Activated CD8-positive, alpha-beta T cell treated with anti-CD3 and anti-CD28 coated beads, Interleukin-2, amount 10 ng/mL, durations not matched to agents 7 days and 5 days (primary cell): ENCODE measurements around the gene MRPL45. TPM values are rescaled to one million over a fixed set of nuclear protein-coding genes. Genes with fewer than 3 reads are reported as not detected.
A peak's percentile ranks its signal among the peaks of the same experiment; 100 is the strongest.

Source experiments
- ATAC-seq: fragments of 150-1000 bp; cut with Tn5 transposase; one replicate; pipeline ENCODE4 v1.10.0; 2021; ENCODE audit warnings: moderate library complexity
- CTCF ChIA-PET: fragments of 350-600 bp; sonication (Branson Sonifier 250); formaldehyde crosslinking; loops from one replicate; lab custom pipeline; 2021; ENCODE audit warnings: antibody characterized with exemption; lab: Charles Lee
- POLR2A ChIA-PET: fragments of 350-600 bp; sonication (Branson Sonifier 250); formaldehyde crosslinking; loops from one replicate; lab custom pipeline; 2021; ENCODE audit warnings: antibody characterized with exemption; lab: Charles Lee
- DNase-seq: peaks from one replicate; pipeline ENCODE4 v3.0.0-alpha.2; 2020
- H3K27ac Mint-ChIP-seq: one replicate; pipeline ENCODE4 v1.8.0; 2021; ENCODE audit warnings: mild to moderate bottlenecking, mixed read lengths
- H3K27me3 Mint-ChIP-seq: one replicate; pipeline ENCODE4 v1.8.0; 2021; ENCODE audit warnings: low read depth, mixed read lengths
- H3K36me3 Mint-ChIP-seq: one replicate; pipeline ENCODE4 v1.8.0; 2021; ENCODE audit warnings: low read depth, mixed read lengths
- H3K4me1 Mint-ChIP-seq: one replicate; pipeline ENCODE4 v1.8.0; 2021; ENCODE audit warnings: low read depth, mixed read lengths
- H3K4me3 Mint-ChIP-seq: one replicate; pipeline ENCODE4 v1.8.0; 2021; ENCODE audit warnings: mild to moderate bottlenecking, mixed read lengths
- H3K9me3 Mint-ChIP-seq: one replicate; pipeline ENCODE4 v1.8.0; 2022; ENCODE audit warnings: mixed read lengths; ENCODE audit not compliant: insufficient read depth
- total RNA-seq, 2 experiments: library from RNA; stranded (reverse); gene quantifications; one replicate each; pipeline ENCODE4 v1.2.3, GENCODE V29; 2021

The MRPL45 gene
- total RNA-seq, 2 experiments from 2014 or later, result 25.8 to 26.3 TPM

- ChIA-PET POLR2A (no interaction called here), CTCF (interaction anchor here (1.3 to 6.2 kb wide), 3 partner anchors 13 to 18 kb away, joined by 3 to 46 read pairs (median 14); no protein-coding TSS in a partner anchor)
- DNase-seq, result no peak
- ATAC-seq, result no peak
- Mint-ChIP-seq H3K4me1 (peaks cover 4% of the 10 kb centered on the region), H3K4me3 (no peak overlapping the region), H3K27ac (no peak overlapping the region), H3K9me3 (no peaks in the 10 kb centered on the region), H3K27me3 (no peaks in the 10 kb centered on the region), H3K36me3 (no peaks in the 10 kb centered on the region)
These were observed 66.0 kb downstream of the MRPL45 start for GRCh38 chr17:38363016-38363415.

DNA sequence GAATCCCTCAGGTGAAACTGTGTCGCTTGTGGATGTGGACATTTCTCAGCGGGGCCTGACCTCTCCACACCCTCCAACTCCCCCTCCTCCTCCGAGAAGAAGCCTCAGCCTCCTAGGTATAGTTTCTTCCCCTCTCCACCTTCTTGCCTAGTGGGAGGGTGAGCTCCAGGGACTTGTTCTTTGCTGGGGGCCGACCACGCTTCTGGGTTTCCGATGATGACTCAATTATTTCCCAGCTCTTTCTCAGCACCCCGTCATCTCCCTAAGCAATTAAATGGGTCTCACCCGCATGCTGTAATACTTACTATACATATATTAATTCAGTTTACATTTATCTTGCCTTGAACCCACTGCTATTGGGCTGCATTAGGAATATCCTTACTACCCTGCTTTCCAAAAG is 67.8 kb downstream of the MRPL45 start:
- Mint-ChIP-seq H3K36me3 (peaks cover 4% of the 10 kb centered on the region), H3K4me3 (no peak overlapping the region), H3K27ac (no peak overlapping the region), H3K9me3 (no peaks in the 10 kb centered on the region), H3K4me1 (peaks cover 4% of the 10 kb centered on the region), H3K27me3 (no peaks in the 10 kb centered on the region)
- ATAC-seq (no peak), DNase-seq (no peak)
- POLR2A ChIA-PET, result interaction anchor here (0.6 kb wide), 1 partner anchor 64 kb away, joined by 3 read pairs; the partner anchor contains the start of gene ARHGAP23
- CTCF ChIA-PET, result interaction anchor here (1.9 to 2.0 kb wide), 2 partner anchors 15 to 50 kb away, joined by 6 to 14 read pairs; no protein-coding TSS in a partner anchor

DNA sequence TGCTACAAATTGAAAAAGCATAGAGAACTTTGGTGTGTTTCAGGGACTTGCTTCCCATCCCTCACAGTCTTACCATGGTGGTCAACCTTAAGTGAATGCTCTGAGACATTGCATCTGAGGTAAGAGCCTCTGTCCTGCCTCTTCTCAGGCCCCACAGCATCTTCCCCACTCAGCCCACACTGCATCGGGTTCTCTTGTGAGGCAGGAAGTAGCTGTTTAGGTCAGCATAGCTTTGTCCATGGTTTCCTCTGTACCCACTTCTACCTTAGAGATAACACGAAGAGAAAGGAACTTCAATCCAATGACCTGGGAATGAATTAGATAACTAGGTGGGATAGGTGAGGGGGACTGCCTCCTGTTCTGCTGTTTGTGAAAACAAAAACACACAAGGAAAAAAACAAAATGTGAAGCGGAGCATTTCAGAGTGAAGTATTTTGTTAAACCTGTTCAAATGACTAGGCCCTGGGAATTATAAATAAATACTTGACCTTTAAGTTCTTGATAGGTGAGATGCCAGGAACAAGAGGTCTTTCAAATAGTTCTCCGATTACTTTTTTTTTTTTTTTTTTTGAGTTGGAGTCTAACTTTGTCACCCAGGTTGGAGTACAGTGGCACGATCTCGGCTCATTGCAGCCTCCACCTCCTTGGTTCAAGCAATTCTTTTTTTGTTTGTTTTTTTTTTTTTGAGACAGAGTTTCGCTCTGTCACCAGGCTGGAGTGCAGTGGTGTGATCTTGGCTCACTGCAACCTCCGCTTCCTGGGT is 72.3 kb downstream of the MRPL45 start:
- ChIA-PET CTCF (interaction anchor here (1.3 kb wide), 1 partner anchor 10 kb away, joined by 3 read pairs; no protein-coding TSS in a partner anchor), POLR2A (no interaction called here)
- peaks cover 19% of the 10 kb centered on the region for H3K36me3 Mint-ChIP-seq
- H3K4me1 Mint-ChIP-seq, result no peaks in the 10 kb centered on the region
- H3K27ac Mint-ChIP-seq, result peak overlapping the region; percentile 3
- no peaks in the 10 kb centered on the region for H3K27me3 Mint-ChIP-seq
- no peak overlapping the region for H3K4me3 Mint-ChIP-seq
- no peaks in the 10 kb centered on the region for H3K9me3 Mint-ChIP-seq
- no peak for ATAC-seq
- no peak for DNase-seq

Other genes starting within 250 kb of the MRPL45 start
- gene TBC1D3C, start 228.5 kb upstream of the MRPL45 start, total RNA-seq, result under 1 TPM in 1 of 2 experiments, not detected in 1; 0.21 TPM
- not detected for gene TBC1D3E, start 169.2 kb upstream of the MRPL45 start, total RNA-seq
- gene TBC1D3, start 104.6 kb upstream of the MRPL45 start, total RNA-seq, result not detected
- gene GPR179, start 46.8 kb downstream of the MRPL45 start, total RNA-seq, result under 1 TPM in 1 of 2 experiments, not detected in 1; 0.08 TPM
- 10 to 100 TPM; 13.0 to 15.3 TPM for gene SOCS7, start 54.7 kb downstream of the MRPL45 start, total RNA-seq
- gene ARHGAP23, start 131.3 kb downstream of the MRPL45 start, total RNA-seq, result under 1 TPM; 0.24 to 0.47 TPM